ENCODE measurements around the gene EPHA2.

DNA sequence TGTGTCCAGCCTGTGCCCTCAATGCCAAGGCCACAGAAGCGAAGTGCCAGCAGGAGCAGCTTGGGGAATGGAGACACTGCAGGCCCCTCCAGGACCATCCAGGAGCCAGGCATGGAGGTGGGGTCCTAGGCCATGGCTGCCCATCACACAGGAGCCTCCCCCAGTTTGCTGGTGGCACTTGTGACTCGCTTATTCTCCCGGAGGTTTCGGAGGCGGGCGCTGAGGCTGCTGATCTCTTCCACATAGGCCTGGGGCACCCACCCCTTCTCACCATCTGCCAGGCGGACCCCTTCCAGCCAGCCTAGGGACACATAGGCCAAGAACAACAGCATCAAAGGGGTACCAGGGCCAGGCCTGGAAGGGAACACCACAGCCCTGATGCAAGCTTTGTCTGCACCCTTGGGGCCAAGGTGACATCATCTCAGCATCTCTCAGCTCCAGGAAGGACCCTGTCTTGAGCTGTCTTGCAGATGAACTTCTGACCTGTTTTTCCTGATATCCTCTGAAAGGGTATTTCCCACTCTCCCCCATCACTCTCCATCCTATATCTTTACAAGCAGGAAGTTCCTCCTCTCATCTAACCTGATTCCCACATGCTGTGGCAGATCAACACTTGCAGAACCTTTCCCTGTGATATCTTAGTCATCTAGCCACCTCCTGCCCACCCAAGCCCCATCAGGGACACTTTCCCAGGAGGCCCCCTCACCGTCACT is 42.7 kb upstream of the EPHA2 start:
- TF ChIP-seq, protein P1, sequence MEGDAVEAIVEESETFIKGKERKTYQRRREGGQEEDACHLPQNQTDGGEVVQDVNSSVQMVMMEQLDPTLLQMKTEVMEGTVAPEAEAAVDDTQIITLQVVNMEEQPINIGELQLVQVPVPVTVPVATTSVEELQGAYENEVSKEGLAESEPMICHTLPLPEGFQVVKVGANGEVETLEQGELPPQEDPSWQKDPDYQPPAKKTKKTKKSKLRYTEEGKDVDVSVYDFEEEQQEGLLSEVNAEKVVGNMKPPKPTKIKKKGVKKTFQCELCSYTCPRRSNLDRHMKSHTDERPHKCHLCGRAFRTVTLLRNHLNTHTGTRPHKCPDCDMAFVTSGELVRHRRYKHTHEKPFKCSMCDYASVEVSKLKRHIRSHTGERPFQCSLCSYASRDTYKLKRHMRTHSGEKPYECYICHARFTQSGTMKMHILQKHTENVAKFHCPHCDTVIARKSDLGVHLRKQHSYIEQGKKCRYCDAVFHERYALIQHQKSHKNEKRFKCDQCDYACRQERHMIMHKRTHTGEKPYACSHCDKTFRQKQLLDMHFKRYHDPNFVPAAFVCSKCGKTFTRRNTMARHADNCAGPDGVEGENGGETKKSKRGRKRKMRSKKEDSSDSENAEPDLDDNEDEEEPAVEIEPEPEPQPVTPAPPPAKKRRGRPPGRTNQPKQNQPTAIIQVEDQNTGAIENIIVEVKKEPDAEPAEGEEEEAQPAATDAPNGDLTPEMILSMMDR (conservative IDR thresholded peaks at IDR 0.05; ENCODE audit: low read depth, low read length): no peak
- TF ChIP-seq EZH2 (IDR thresholded peaks at IDR 0.05; ENCODE audit: borderline replicate concordance, low read depth, low read length, poor library complexity, severe bottlenecking): no peak
